SU-DHL-6 (cell line): ENCODE results near the gene PPP2R5B.

Experiments
- H2AFZ ChIP-seq: fragments of 200-600 bp; sonication (generic); 2 replicates; pipeline ENCODE4 v1.6.1; 2014; ENCODE audit warnings: low read depth, mild to moderate bottlenecking, moderate library complexity, mixed read lengths, antibody characterized with exemption, low read length; ENCODE audit not compliant: severe bottlenecking
- H3F3A ChIP-seq: fragments of 200-600 bp; shearing (Covaris generic); 2 replicates; pipeline ENCODE4 v1.6.0; 2016; ENCODE audit warnings: antibody characterized with exemption, mild to moderate bottlenecking; ENCODE audit not compliant: insufficient read depth
- H3K27ac ChIP-seq: fragments of 200-600 bp; sonication (generic); 2 replicates; pipeline ENCODE4 v1.5.1; 2016; ENCODE audit warnings: low read depth, mild to moderate bottlenecking, low read length, moderate library complexity, mixed read lengths
- H3K27me3 ChIP-seq: fragments of 200-600 bp; sonication (generic), shearing (Covaris generic); 2 replicates; pipeline ENCODE4 v1.6.0; 2014; ENCODE audit warnings: mild to moderate bottlenecking, low read length
- H3K36me3 ChIP-seq: fragments of 200-600 bp; sonication (generic); 2 replicates; pipeline ENCODE4 v1.6.1; 2014; ENCODE audit warnings: mild to moderate bottlenecking, low read length, mixed read lengths
- H3K4me2 ChIP-seq: fragments of 300-600, 200-600 bp; shearing (Covaris generic), sonication (generic); 2 replicates; pipeline ENCODE4 v1.6.0; 2014; ENCODE audit warnings: low read length, low read depth, mild to moderate bottlenecking; ENCODE audit not compliant: poor library complexity, severe bottlenecking
- H3K4me3 ChIP-seq: fragments of 200-600 bp; sonication (generic); 2 replicates; pipeline ENCODE4 v1.5.1; 2014; ENCODE audit warnings: antibody characterized with exemption, low read length, mild to moderate bottlenecking, mixed read lengths; ENCODE audit not compliant: insufficient read depth, poor library complexity, severe bottlenecking
- H3K79me2 ChIP-seq: fragments of 200-600 bp; sonication (generic); 2 replicates; pipeline ENCODE4 v1.6.1; 2014; ENCODE audit warnings: mild to moderate bottlenecking, low read length, moderate library complexity; ENCODE audit not compliant: insufficient read depth
- H3K9ac ChIP-seq: fragments of 200-600 bp; sonication (generic); 2 replicates; pipeline ENCODE4 v1.7.0; 2014; ENCODE audit warnings: mild to moderate bottlenecking, low read length
- H3K9me2 ChIP-seq: fragments of 200-600 bp; sonication (generic); replicated peaks from 2 replicates; pipeline ENCODE4 v1.6.1; 2014; ENCODE audit warnings: low read length; ENCODE audit not compliant: insufficient read depth
- H3K9me3 ChIP-seq: fragments of 200-600 bp; sonication (generic); 2 replicates; pipeline ENCODE4 v1.6.1; 2014; ENCODE audit warnings: low read length, mixed read lengths; ENCODE audit not compliant: insufficient read depth
- H4K20me1 ChIP-seq: fragments of 200-600 bp; sonication (generic); 2 replicates; pipeline ENCODE4 v1.6.1; 2014; ENCODE audit warnings: low read depth, mild to moderate bottlenecking, antibody characterized with exemption, low read length, moderate library complexity, mixed read lengths
- EZH2phosphoT487 ChIP-seq: fragments of 200-600 bp; sonication (generic), shearing (Covaris generic); conservative IDR thresholded peaks from 2 replicates; pipeline ENCODE4 v1.6.1; 2018; ENCODE audit warnings: mild to moderate bottlenecking, antibody characterized with exemption, low read length, moderate library complexity, mixed read lengths
- TF ChIP-seq, protein P1 (sequence below): fragments of 200-600 bp; sonication (generic); IDR thresholded peaks from one replicate; pipeline ENCODE4 v1.5.1; 2017; ENCODE audit warnings: antibody characterized with exemption, mild to moderate bottlenecking, low read length, moderate library complexity; ENCODE audit not compliant: insufficient read depth, poor library complexity, severe bottlenecking

PPP2R5B gene

DNA sequence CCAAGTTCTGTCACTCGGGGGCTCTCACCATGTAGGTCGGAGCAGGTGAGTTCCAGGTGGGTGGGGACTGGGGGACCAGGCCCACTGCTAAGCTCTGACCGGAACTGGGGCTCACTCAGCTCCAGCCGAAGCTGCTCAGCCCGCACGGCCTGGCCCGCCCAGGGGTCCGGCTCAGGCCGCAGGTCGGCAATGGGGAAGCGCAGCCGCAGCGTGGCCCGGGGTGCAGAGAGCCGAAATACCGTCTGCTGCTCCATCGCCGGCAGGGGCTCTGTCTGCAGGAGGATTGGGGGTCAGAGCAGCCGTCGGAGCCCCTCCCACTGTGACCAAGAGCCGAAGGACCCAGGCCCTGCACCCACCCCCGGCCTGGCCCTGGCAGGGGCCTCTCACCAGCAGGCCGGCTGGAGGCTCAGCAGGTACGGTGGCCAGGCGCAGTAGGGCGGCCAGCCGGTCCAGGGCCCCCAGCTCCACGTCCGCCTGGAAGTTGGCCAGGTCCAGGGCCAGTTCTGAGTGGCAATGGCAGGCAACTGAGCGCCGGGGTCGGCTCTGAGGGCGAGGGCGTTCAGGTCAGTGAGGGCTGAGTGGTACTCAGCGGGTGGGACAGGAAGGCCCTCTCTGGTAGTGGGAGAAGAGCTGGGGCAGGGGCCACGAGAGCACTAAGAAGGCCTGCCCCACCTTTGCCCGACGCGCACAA is 14.7 kb upstream of the PPP2R5B start:
- Histone ChIP-seq H3K36me3 (no peaks in the 10 kb centered on the region), H2AFZ (no peak overlapping the region), H4K20me1 (no peaks in the 10 kb centered on the region), H3K4me3 (no peak overlapping the region), H3K27ac (no peak overlapping the region), H3F3A (no peaks in the 10 kb centered on the region), H3K9ac (no peak overlapping the region), H3K9me2 (no peaks in the 10 kb centered on the region), H3K4me2 (no peak overlapping the region), H3K79me2 (no peaks in the 10 kb centered on the region), H3K27me3 (no peaks in the 10 kb centered on the region), H3K9me3 (no peaks in the 10 kb centered on the region)
- TF ChIP-seq, protein P1, sequence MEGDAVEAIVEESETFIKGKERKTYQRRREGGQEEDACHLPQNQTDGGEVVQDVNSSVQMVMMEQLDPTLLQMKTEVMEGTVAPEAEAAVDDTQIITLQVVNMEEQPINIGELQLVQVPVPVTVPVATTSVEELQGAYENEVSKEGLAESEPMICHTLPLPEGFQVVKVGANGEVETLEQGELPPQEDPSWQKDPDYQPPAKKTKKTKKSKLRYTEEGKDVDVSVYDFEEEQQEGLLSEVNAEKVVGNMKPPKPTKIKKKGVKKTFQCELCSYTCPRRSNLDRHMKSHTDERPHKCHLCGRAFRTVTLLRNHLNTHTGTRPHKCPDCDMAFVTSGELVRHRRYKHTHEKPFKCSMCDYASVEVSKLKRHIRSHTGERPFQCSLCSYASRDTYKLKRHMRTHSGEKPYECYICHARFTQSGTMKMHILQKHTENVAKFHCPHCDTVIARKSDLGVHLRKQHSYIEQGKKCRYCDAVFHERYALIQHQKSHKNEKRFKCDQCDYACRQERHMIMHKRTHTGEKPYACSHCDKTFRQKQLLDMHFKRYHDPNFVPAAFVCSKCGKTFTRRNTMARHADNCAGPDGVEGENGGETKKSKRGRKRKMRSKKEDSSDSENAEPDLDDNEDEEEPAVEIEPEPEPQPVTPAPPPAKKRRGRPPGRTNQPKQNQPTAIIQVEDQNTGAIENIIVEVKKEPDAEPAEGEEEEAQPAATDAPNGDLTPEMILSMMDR: no peak
- TF ChIP-seq EZH2phosphoT487: no peak

DNA sequence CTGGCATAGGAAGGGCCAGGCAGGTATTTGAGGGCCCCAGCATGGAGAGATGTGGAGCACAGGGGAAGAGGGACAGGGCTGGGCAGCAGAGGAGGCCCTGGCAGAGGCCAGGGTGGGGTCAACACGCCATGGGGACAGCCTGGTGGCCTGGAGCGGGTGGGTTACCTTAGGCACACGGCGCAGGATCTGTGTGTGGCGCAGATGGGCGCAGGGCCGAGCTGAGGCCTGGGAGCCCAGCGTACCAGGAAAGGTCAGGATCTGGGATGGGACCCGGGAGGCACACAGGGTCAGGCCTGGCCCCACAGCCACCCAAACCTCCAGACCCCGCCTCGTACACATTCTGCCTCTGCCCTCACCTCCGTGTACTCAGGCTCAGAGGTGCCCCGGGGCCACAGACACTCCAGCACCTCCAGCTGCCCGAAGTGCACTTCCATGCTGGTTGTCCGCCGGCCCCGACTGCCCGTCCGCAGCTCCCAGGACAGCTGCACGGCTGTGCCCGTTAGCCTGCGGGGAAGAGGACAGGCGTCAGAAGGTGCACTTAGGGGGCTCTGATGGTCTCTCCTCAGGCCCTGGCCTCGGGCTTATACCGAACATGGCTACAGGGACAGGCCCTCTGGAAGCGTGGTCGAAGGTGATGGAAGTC is 13.9 kb upstream of the PPP2R5B start:
- H3K79me2 ChIP-seq: peaks cover under 1% of the 10 kb centered on the region; the same call in 1 of the 2 replicates
- no peak overlapping the region for H3K4me3 ChIP-seq
- H3K4me2 ChIP-seq: no peak overlapping the region
- no peaks in the 10 kb centered on the region for H3K36me3 ChIP-seq
- H3K27ac ChIP-seq: no peak overlapping the region
- no peaks in the 10 kb centered on the region for H3K9me2 ChIP-seq
- no peak overlapping the region for H2AFZ ChIP-seq
- H3K9me3 ChIP-seq: no peaks in the 10 kb centered on the region
- H4K20me1 ChIP-seq: no peaks in the 10 kb centered on the region
- H3K9ac ChIP-seq: no peak overlapping the region
- TF ChIP-seq, protein P1: no peak
- TF ChIP-seq EZH2phosphoT487: no peak
- H3F3A ChIP-seq: no peaks in the 10 kb centered on the region
- H3K27me3 ChIP-seq: no peaks in the 10 kb centered on the region

DNA sequence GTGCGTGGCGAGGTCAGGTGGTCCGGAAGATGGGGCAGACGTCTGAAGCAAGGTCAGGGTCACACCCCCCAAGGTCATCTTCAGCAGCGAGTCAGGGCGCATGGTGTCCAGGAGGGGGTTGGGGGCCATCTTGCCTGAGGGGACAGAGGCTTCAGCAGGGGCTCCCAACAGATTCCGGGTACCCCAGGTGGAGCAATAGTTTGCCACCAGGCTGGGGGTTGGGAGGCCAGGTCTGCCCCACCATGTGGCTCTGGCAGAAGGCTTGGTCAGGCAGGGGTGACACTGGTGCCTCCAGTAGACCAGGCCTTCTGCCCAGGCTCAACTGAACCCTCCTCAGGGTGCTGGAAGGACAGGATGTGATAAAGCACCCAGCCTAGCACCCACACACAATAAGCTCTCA is 13.3 kb upstream of the PPP2R5B start:
- no peak overlapping the region for H3K27ac ChIP-seq
- TF ChIP-seq EZH2phosphoT487: no peak
- TF ChIP-seq, protein P1: no peak

More for the DNA sequence above, 13.3 kb upstream of the PPP2R5B start:
- Histone ChIP-seq H3K36me3 (no peaks in the 10 kb centered on the region), H3K9ac (no peak overlapping the region), H3K79me2 (peaks cover 6% of the 10 kb centered on the region; the same call in 1 of the 2 replicates), H3K27me3 (no peaks in the 10 kb centered on the region), H3K9me3 (no peaks in the 10 kb centered on the region), H4K20me1 (no peaks in the 10 kb centered on the region), H3K9me2 (no peaks in the 10 kb centered on the region), H3F3A (no peaks in the 10 kb centered on the region), H2AFZ (no peak overlapping the region), H3K4me2 (no peak overlapping the region), H3K4me3 (no peak overlapping the region)
